Mesenchymal stem cell (in vitro differentiated cells and primary cell): Measurements from ENCODE around the gene LILRB5.
"Not testable (repeated sequence)": the region's sequence is repeated elsewhere in the genome, so short reads cannot be mapped to it uniquely, and the experiment has no call there.

Source experiments
- DNase-seq: peaks from one replicate; pipeline ENCODE4 v3.0.0-alpha.2; 2013
- H2AFZ ChIP-seq: one replicate; pipeline ENCODE4 v1.6.1; 2013; ENCODE audit warnings: low read depth, mild to moderate bottlenecking, control low read depth, inconsistent platforms, low read length, moderate library complexity
- H2AK5ac ChIP-seq: 2 replicates; pipeline ENCODE4 v1.6.1; 2013; ENCODE audit warnings: low read length, moderate library complexity, mild to moderate bottlenecking, inconsistent platforms; ENCODE audit not compliant: severe bottlenecking
- H2BK120ac ChIP-seq: one replicate; pipeline ENCODE4 v1.6.1; 2013; ENCODE audit warnings: low read depth, mild to moderate bottlenecking, inconsistent platforms, low read length, moderate library complexity
- H2BK12ac ChIP-seq, 2 experiments: one replicate each; pipeline ENCODE4 v1.6.1; 2013; ENCODE audit warnings: inconsistent platforms in 2 of 2, low read length in 2 of 2, mild to moderate bottlenecking in 2 of 2, moderate library complexity in 2 of 2, control low read depth in 1 of 2
- H2BK15ac ChIP-seq: one replicate; pipeline ENCODE4 v1.6.1; 2013; ENCODE audit warnings: mild to moderate bottlenecking, low read depth, inconsistent platforms; ENCODE audit not compliant: poor library complexity, severe bottlenecking
- H2BK5ac ChIP-seq: 2 replicates; pipeline ENCODE4 v1.6.1; 2013; ENCODE audit warnings: low read depth, mild to moderate bottlenecking, low read length, control low read depth, inconsistent platforms; ENCODE audit not compliant: poor library complexity, severe bottlenecking
- H3K14ac ChIP-seq, 2 experiments: one replicate each; pipeline ENCODE4 v1.6.1; 2013; ENCODE audit warnings: inconsistent platforms in 2 of 2, low read length in 2 of 2, control low read depth in 1 of 2, mild to moderate bottlenecking in 1 of 2, moderate library complexity in 1 of 2
- H3K18ac ChIP-seq, 2 experiments: one replicate each; pipeline ENCODE4 v1.6.1; 2013; ENCODE audit warnings: inconsistent platforms in 2 of 2, low read length in 2 of 2, control low read depth in 1 of 2, low read depth in 1 of 2, mild to moderate bottlenecking in 1 of 2
- H3K23ac ChIP-seq, 2 experiments: one replicate each; pipeline ENCODE4 v1.6.1; 2013; ENCODE audit warnings: inconsistent platforms in 2 of 2, low read length in 2 of 2, mild to moderate bottlenecking in 2 of 2, moderate library complexity in 2 of 2, control low read depth in 1 of 2
- H3K27ac ChIP-seq: 2 replicates; pipeline ENCODE4 v1.5.1; 2013; ENCODE audit warnings: mild to moderate bottlenecking, moderate library complexity, low read length, control low read depth, inconsistent platforms; ENCODE audit not compliant: poor library complexity, severe bottlenecking
- H3K27me3 ChIP-seq, 2 experiments: 2 replicates each; pipeline versions ENCODE4 v1.6.1 to v1.7.0; 2013; ENCODE audit warnings: low read length in 2 of 2, mild to moderate bottlenecking in 2 of 2, moderate library complexity in 2 of 2, control low read depth in 1 of 2, inconsistent platforms in 1 of 2; ENCODE audit not compliant: control insufficient read depth in 1 of 2, insufficient read depth in 1 of 2
- H3K36me3 ChIP-seq, 2 experiments: 2 replicates each; pipeline versions ENCODE4 v1.6.1 to v1.7.0; 2013; ENCODE audit warnings: low read length in 2 of 2, control low read depth in 1 of 2, inconsistent platforms in 1 of 2, low read depth in 1 of 2, mild to moderate bottlenecking in 1 of 2; ENCODE audit not compliant: insufficient read depth in 2 of 2, control insufficient read depth in 1 of 2
- H3K4ac ChIP-seq, 2 experiments: one replicate each; pipeline ENCODE4 v1.6.1; 2013; ENCODE audit warnings: inconsistent platforms in 2 of 2, low read length in 2 of 2, mild to moderate bottlenecking in 2 of 2, moderate library complexity in 2 of 2, control low read depth in 1 of 2, low read depth in 1 of 2
- H3K4me1 ChIP-seq: 2 replicates; pipeline ENCODE4 v1.6.1; 2013; ENCODE audit warnings: low read depth, low read length, control low read depth; ENCODE audit not compliant: control insufficient read depth, insufficient read depth
- H3K4me2 ChIP-seq: 2 replicates; pipeline ENCODE4 v1.6.1; 2013; ENCODE audit warnings: low read length, mild to moderate bottlenecking, inconsistent platforms; ENCODE audit not compliant: poor library complexity, severe bottlenecking
- H3K4me3 ChIP-seq, 2 experiments: 2 replicates each; pipeline versions ENCODE4 v1.5.1 to v1.7.0; 2013; ENCODE audit warnings: low read length in 2 of 2, mild to moderate bottlenecking in 2 of 2, control low read depth in 1 of 2, low read depth in 1 of 2; ENCODE audit not compliant: insufficient read depth in 1 of 2
- H3K79me1 ChIP-seq: replicated peaks from 2 replicates; pipeline ENCODE4 v1.6.1; 2013; ENCODE audit warnings: mild to moderate bottlenecking, control low read depth, low read length, inconsistent platforms; ENCODE audit not compliant: poor library complexity, severe bottlenecking
- H3K9ac ChIP-seq: 2 replicates; pipeline ENCODE4 v1.7.0; 2013; ENCODE audit warnings: mild to moderate bottlenecking, low read length, moderate library complexity
- H3K9me3 ChIP-seq: 2 replicates; pipeline ENCODE4 v1.7.0; 2013; ENCODE audit warnings: mild to moderate bottlenecking, low read length; ENCODE audit not compliant: control insufficient read depth
- H4K8ac ChIP-seq: one replicate; pipeline ENCODE4 v1.6.1; 2013; ENCODE audit warnings: inconsistent platforms, mild to moderate bottlenecking, low read length, moderate library complexity
- H4K91ac ChIP-seq: one replicate; pipeline ENCODE4 v1.6.1; 2013; ENCODE audit warnings: mild to moderate bottlenecking, low read length, inconsistent platforms
- WGBS: methylation state at CpG from one replicate; pipeline ENCODE4 v1.1.7; 2013; ENCODE audit warnings: mixed read lengths; 5-methylcytosine and 5-hydroxymethylcytosine counted together

The LILRB5 gene

DNA sequence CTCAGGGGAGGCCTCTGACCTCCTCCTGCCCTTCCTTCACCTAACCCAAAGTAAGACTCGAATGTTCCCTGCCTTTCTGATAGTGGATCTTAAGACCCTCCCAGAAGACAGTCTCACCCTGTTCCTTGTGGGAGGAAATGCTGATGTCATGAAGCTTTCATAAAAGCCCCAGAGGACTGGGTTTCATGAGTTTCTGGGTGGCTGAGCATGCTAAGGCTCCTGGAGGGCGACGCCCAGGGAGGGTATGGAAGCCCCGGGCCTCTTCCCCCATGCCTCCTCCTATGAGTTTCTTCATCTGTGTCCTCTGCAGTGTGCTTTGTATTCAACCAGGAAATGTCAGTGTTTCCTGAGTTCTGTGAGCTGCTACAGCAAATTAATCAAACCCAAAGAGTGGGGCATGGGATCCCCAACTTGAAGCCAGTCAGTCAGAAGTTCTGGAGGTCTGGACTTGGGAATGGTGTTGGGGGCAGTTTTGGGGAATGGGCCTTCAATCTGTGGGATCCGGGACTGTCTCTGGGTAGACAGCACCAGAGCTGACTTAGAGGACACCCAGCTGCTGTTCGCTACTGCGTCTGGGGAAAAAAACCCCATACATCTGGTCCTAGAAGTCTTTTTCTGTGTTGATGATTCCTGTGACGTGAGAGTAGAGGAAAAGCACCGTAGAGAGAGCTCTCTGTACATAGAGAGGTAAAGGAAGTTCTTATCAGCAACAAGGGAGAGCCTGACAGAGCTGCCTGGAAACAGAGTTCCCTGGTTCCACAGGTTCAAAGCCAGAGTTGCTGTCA is 25.8 kb upstream of the LILRB5 start:
- H2AFZ ChIP-seq: no peak overlapping the region
- no peaks in the 10 kb centered on the region for H3K4me1 ChIP-seq
- no peak overlapping the region for H2BK15ac ChIP-seq
- H4K8ac ChIP-seq: no peak overlapping the region
- no peaks in the 10 kb centered on the region for H3K79me1 ChIP-seq
- H3K27me3 ChIP-seq: peaks cover 0 to 29% of the 10 kb centered on the region in 2 experiments
- H3K23ac ChIP-seq: no peak overlapping the region
- H3K4me3 ChIP-seq: no peak overlapping the region
- H3K4me2 ChIP-seq: no peak overlapping the region
- WGBS: 63% methylated on average over 8 of the region's 9 CpGs
- H3K9me3 ChIP-seq: no peaks in the 10 kb centered on the region
- no peak for DNase-seq
- no peak overlapping the region for H3K18ac ChIP-seq
- no peak overlapping the region for H3K4ac ChIP-seq
- no peak overlapping the region for H2BK120ac ChIP-seq
- no peak overlapping the region for H3K9ac ChIP-seq
- no peak overlapping the region for H2BK12ac ChIP-seq
- no peak overlapping the region for H3K27ac ChIP-seq
- no peak overlapping the region for H4K91ac ChIP-seq
- no peak overlapping the region for H2BK5ac ChIP-seq
- no peaks in the 10 kb centered on the region for H3K36me3 ChIP-seq
- no peak overlapping the region for H2AK5ac ChIP-seq
- H3K14ac ChIP-seq: no peak overlapping the region

DNA sequence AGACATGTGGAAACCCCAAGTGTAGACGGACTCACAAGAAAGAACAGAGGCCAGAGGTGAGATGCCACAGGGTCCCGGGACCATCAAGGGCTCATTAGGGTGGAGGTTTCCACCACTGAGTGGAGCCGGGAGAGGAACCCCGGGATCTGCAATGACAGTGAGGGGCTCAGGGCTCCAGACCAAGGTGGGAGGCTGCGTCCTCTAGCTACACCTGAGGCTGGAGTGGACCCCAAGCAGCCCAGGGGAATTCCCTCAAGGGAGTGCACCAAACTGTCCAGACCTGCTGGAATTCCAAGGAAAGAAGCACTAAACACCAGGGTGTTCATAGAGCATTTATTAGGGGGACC is 24.6 kb upstream of the LILRB5 start:
- 70% methylated on average over 5 of the region's 5 CpGs for WGBS
- H3K9me3 ChIP-seq, H4K8ac ChIP-seq, H4K91ac ChIP-seq, H3K27ac ChIP-seq, H3K79me1 ChIP-seq, H2BK15ac ChIP-seq, H2BK12ac ChIP-seq, H2AK5ac ChIP-seq, H3K4me3 ChIP-seq, H3K9ac ChIP-seq, H2BK120ac ChIP-seq, H3K4me2 ChIP-seq, H3K4me1 ChIP-seq, H3K14ac ChIP-seq, H3K23ac ChIP-seq, H2AFZ ChIP-seq, H2BK5ac ChIP-seq, H3K36me3 ChIP-seq, H3K18ac ChIP-seq, DNase-seq, H3K4ac ChIP-seq: not testable (repeated sequence)
- peaks cover 0 to 29% of the 10 kb centered on the region in 2 experiments for H3K27me3 ChIP-seq

- Histone ChIP-seq H4K91ac (no peak within 1 kb of the TSS), H2AK5ac (no peak within 1 kb of the TSS), H3K9ac (no peak within 1 kb of the TSS), H3K4me1 (no peaks in the 10 kb centered on the region), H3K27ac (no peak within 1 kb of the TSS), H3K27me3 (peaks cover 0 to 32% of the 10 kb centered on the region in 2 experiments), H2BK12ac (no peak within 1 kb of the TSS), H2BK120ac (no peak within 1 kb of the TSS), H2BK15ac (no peak within 1 kb of the TSS), H3K36me3 (no peaks in the 10 kb centered on the region), H2AFZ (no peak within 1 kb of the TSS), H3K18ac (no peak within 1 kb of the TSS), H3K79me1 (no peaks in the 10 kb centered on the region), H3K23ac (no peak within 1 kb of the TSS), H4K8ac (no peak within 1 kb of the TSS), H2BK5ac (no peak within 1 kb of the TSS), H3K4ac (no peak within 1 kb of the TSS), H3K4me2 (no peak within 1 kb of the TSS), H3K14ac (no peak within 1 kb of the TSS), H3K9me3 (no peaks in the 10 kb centered on the region), H3K4me3 (no peak within 1 kb of the TSS)
- DNase-seq: no peak
- 81% methylated on average over 11 of the region's 12 CpGs for WGBS
These were observed 24.1 kb upstream of the LILRB5 start, which contains the start of gene LILRB2 for GRCh38 chr19:54281007-54281728. Gene LILRB2 (minus strand): TSS chr19:54281110. CDS start chr19:54280496, 614 bp downstream.

DNA sequence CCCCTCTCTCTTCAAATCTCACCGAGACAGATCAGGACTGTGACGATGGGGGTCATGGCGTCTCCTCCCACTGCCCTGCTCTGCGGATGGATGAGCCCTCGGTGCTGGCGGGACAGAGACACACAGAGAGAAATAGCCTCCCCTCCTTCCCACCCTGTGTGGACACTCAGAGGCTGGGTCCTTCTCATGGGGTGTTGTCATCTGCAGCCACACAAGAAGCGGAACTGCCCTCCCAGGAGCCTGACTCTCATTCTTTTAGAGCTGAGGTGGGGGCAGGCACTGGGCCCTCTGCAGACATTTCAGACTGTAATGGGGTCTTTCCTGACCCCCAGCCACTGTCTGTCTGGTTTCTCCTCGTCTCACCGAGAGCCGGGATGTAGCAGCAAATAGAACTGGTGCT is 23.4 kb upstream of the LILRB5 start:
- not testable (repeated sequence) for H3K36me3 ChIP-seq

More for the DNA sequence above, 23.4 kb upstream of the LILRB5 start:
- H2BK15ac ChIP-seq, H3K14ac ChIP-seq, H2BK120ac ChIP-seq, H3K4me2 ChIP-seq, H2BK12ac ChIP-seq, H4K8ac ChIP-seq, H3K4me3 ChIP-seq, H3K23ac ChIP-seq, H3K18ac ChIP-seq, H2AFZ ChIP-seq, H3K4ac ChIP-seq, H2AK5ac ChIP-seq, H4K91ac ChIP-seq, H3K4me1 ChIP-seq, H3K27ac ChIP-seq, DNase-seq, H3K9ac ChIP-seq, H3K9me3 ChIP-seq, H3K79me1 ChIP-seq, H2BK5ac ChIP-seq: not testable (repeated sequence)
- WGBS: 81% methylated on average over 10 of the region's 10 CpGs
- peaks cover 0 to 32% of the 10 kb centered on the region in 2 experiments for H3K27me3 ChIP-seq
